Cardiac muscle cell (in vitro differentiated cells and primary cell): Measurements from ENCODE around the gene CHMP2A. TPM values are rescaled to one million over a fixed set of nuclear protein-coding genes. Genes with fewer than 3 reads are reported as not detected.
"Not testable (repeated sequence)": the region's sequence is repeated elsewhere in the genome, so short reads cannot be mapped to it uniquely, and the experiment has no call there.

Experiments used
- DNase-seq, 2 donors: peaks; one replicate each; pipeline versions ENCODE4 v3.0.0 to v3.0.0-alpha.2; 2010 to 2017; ENCODE audit warnings: low read depth in 1 of 2, low spot score in 1 of 2
- H3K27ac ChIP-seq: fragments of 200-600 bp; sonication (generic); 2 replicates; pipeline ENCODE4 v1.5.1; 2016
- H3K27me3 ChIP-seq: fragments of 200-600 bp; sonication (generic); 2 replicates; pipeline ENCODE4 v1.6.0; 2016; ENCODE audit warnings: control low read depth
- H3K36me3 ChIP-seq: fragments of 200-600 bp; sonication (generic); 2 replicates; pipeline ENCODE4 v1.5.1; 2016; ENCODE audit warnings: control low read depth
- H3K4me1 ChIP-seq: fragments of 200-600 bp; sonication (generic); 2 replicates; pipeline ENCODE4 v1.8.1; 2017; ENCODE audit warnings: low read depth, mild to moderate bottlenecking, mixed run types
- H3K4me3 ChIP-seq: fragments of 200-600 bp; sonication (generic); 2 replicates; pipeline ENCODE4 v1.5.1; 2016; ENCODE audit warnings: mild to moderate bottlenecking
- H3K9me3 ChIP-seq: fragments of 200-600 bp; sonication (generic); 2 replicates; pipeline ENCODE4 v1.5.1; 2017; ENCODE audit warnings: low read depth, mild to moderate bottlenecking, control low read depth
- CTCF ChIP-seq: IDR thresholded peaks from 2 replicates; pipeline ENCODE4 v1.5.1; 2012; ENCODE audit warnings: low read depth, mild to moderate bottlenecking, low read length
- polyA plus RNA-seq: library from polyadenylated mRNA; unstranded; fragments of >200 nt; fragmentation: Nextera tagmentation; extraction: Ambion mirVana; gene quantifications from 2 replicates; pipeline ENCODE4 v1.2.1, GENCODE V29; 2016
- total RNA-seq: library from RNA; depleted of rRNA; stranded (reverse); fragments of >200 nt; gene quantifications from 2 replicates; pipeline ENCODE4 v1.2.3, GENCODE V29; 2016

The CHMP2A gene
- total and polyA plus RNA-seq, 2 experiments from 2014 or later, result 247 to 265 TPM

DNA sequence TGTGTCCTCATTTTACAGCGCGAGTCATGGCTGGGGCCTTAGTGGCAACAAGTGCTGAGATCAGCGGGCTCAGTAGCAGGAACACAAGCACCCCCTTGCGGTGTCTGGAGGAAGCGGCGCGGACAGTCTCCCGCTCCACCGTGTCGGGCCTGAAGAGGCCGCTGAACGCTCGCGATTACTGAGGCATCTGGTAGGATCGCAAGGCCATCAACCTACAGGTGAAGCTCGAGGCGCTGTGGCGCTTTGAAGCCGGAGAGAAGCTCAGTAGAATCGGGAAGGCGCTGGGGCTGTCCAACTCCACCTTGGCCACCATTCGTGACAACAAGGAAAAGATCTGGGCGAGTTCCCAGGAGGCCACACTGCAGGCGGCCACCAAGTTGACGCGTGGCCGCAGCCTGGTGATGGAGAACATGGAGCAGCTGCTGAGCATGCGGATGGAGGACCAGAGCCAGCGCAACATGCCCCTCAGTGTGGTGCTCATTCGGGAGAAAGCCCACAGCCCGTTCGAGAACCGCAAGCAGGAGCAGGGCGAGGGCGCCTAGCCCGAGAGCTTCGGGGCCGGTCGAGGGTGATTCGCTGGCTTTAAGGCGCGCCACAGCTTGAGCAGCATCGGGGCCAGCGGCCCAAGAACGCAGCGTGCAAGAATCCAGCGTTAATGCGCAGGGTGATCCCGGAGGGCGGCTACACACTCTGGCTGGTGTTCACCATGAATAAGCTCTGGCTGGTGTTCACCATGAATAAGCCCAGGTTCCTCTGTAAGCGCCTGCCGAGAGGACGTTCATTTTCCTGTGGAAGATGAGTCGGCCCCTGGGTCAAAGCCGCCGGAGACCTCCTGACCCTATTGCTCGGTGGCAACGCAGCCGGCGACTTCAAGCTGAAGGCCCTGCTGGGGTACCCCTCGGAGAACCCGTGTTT is 26.6 kb upstream of the CHMP2A start:
- peak; percentile 90 to 94 for DNase-seq
- no peak overlapping the region for H3K4me3 ChIP-seq
- peak; percentile 98 for TF ChIP-seq CTCF
- peaks cover 4% of the 10 kb centered on the region for H3K36me3 ChIP-seq
- H3K4me1 ChIP-seq, result peaks cover 7% of the 10 kb centered on the region
- H3K27me3 ChIP-seq, result no peaks in the 10 kb centered on the region
- peak overlapping the region; percentile 94 for H3K27ac ChIP-seq
- H3K9me3 ChIP-seq, result no peaks in the 10 kb centered on the region

DNA sequence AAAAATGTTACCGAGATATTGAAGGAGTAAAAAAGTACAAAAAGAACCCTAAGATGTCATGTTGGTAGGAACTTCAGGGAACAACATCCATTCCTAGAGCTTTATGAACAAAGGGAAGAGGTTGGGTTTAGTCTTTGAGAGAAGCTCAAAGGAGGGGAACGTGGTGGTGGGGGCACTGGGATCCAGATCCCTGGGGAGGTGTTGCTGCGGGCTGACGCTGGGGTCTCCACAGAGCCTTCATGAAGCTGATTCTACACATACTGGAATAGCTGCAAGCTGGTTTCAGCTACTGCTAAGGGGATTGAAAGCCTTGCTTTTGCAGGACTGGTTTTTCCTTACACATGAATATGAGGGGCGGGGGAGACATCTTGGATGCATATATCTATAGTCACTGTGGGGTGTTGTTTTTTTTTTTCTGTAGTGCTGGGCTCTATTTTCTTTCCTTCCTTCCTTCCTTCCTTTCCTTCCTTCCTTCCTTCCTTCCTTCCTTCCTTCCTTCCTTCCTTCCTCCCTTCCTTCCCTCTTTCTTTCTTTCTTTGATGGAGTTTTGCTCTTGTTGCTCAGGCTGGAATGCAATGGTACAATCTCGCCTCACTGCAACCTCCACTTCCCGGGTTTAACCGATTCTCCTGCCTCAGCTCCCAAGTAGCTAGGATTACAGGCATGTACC is 24.7 kb upstream of the CHMP2A start:
- peaks cover 4% of the 10 kb centered on the region for H3K36me3 ChIP-seq
- TF ChIP-seq CTCF, result no peak
- no peak overlapping the region for H3K4me3 ChIP-seq
- no peak for DNase-seq
- H3K9me3 ChIP-seq, result no peaks in the 10 kb centered on the region
- peak overlapping the region; percentile 94 for H3K27ac ChIP-seq
- no peaks in the 10 kb centered on the region for H3K27me3 ChIP-seq
- peaks cover 6% of the 10 kb centered on the region for H3K4me1 ChIP-seq

GRCh38 chr19:58578012-58578925 is 23.4 kb upstream of the CHMP2A start:
- Histone ChIP-seq H3K9me3 (no peaks in the 10 kb centered on the region), H3K4me3 (no peak overlapping the region), H3K27ac (no peak overlapping the region), H3K36me3 (peaks cover 4% of the 10 kb centered on the region), H3K4me1 (no peaks in the 10 kb centered on the region), H3K27me3 (no peaks in the 10 kb centered on the region)
- no peak for TF ChIP-seq CTCF
- no peak for DNase-seq

DNA sequence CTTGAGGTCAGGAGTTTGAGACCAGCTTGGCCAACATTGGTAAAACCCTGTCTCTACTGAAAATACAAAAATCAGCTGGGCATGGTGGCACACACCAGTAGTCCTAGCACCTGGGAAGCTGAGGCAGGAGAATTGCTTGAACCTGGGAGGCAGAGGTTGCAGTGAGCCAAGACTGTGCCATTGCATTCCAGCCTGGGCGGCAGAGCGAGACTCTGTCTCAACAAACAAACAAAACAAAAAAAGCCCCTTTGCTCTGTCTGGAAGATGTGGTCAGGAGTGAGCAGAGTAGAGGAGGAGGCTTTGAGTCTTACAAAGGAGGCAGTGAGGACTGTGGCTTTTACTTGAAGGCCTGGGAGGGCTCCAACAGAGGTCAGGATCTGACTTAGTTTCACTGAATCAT is 22.7 kb upstream of the CHMP2A start:
- H3K9me3 ChIP-seq, H3K4me3 ChIP-seq, H3K27ac ChIP-seq, H3K36me3 ChIP-seq, H3K27me3 ChIP-seq, DNase-seq, H3K4me1 ChIP-seq: not testable (repeated sequence)

- Histone ChIP-seq H3K9me3 (no peaks in the 10 kb centered on the region), H3K36me3 (no peaks in the 10 kb centered on the region), H3K4me3 (peak overlapping the region; percentile 47), H3K4me1 (no peaks in the 10 kb centered on the region), H3K27me3 (no peaks in the 10 kb centered on the region), H3K27ac (peak overlapping the region; percentile 88)
- DNase-seq, result peak; percentile 94 to 95
- TF ChIP-seq CTCF, result peak; percentile 13
Measured at GRCh38 chr19:58575183-58576041, 20.5 kb upstream of the CHMP2A start.
